K562 (cell line): ENCODE measurements around the gene PHOX2A. TPM values are rescaled to one million over a fixed set of nuclear protein-coding genes. Genes with fewer than 3 reads are reported as not detected.

Source experiments
- BCOR ChIP-seq: fragments of 450-650 bp; IDR thresholded peaks from 2 replicates; pipeline ENCODE4 v1.6.1; 2016
- CAMTA2 ChIP-seq: fragments of 250-450 bp; sonication (Bioruptor Pico); conservative IDR thresholded peaks from 2 replicates; pipeline ENCODE4 v1.5.1; 2022
- CSDE1 ChIP-seq, 2 experiments: fragments of 450-650 bp; IDR thresholded peaks; 2 replicates each; pipeline ENCODE4 v1.6.1; 2016; ENCODE audit warnings: mild to moderate bottlenecking in 1 of 2
- DIDO1 ChIP-seq: fragments of 450-650 bp; IDR thresholded peaks from 2 replicates; pipeline ENCODE4 v1.6.1; 2016; ENCODE audit warnings: low read depth, missing biosample characterization, missing genetic modification characterization
- FOXJ3 ChIP-seq: sonication (generic); formaldehyde crosslinking; IDR thresholded peaks from 2 replicates; pipeline ENCODE4 v1.4.0; 2020; ENCODE audit warnings: mild to moderate bottlenecking, missing genetic modification reagents
- MEF2A ChIP-seq: IDR thresholded peaks from 2 replicates; pipeline ENCODE4 v1.6.1; 2011; ENCODE audit warnings: low read depth, mild to moderate bottlenecking, low read length, moderate library complexity; ENCODE audit not compliant: control insufficient read depth
- MEIS2 ChIP-seq: fragments of 450-650 bp; IDR thresholded peaks from 2 replicates; pipeline ENCODE4 v1.6.1; 2014; ENCODE audit warnings: mild to moderate bottlenecking; ENCODE audit not compliant: partially characterized antibody
- MYC ChIP-seq, 2 experiments: fragments of 250-450 bp in 1 of 2; sonication (Bioruptor Pico) in 1 of 2; IDR thresholded peaks; 2 replicates each; pipeline versions ENCODE4 v1.5.1 to v1.6.1; 2012 to 2021; ENCODE audit warnings: low read depth in 2 of 2, borderline replicate concordance in 1 of 2, improper control_type of control experiment in 1 of 2, low read length in 1 of 2, mild to moderate bottlenecking in 1 of 2, moderate library complexity in 1 of 2
- RFX7 ChIP-seq: fragments of 250-450 bp; sonication (Bioruptor Pico); IDR thresholded peaks from 2 replicates; pipeline ENCODE4 v1.5.1; 2021; ENCODE audit warnings: mild to moderate bottlenecking
- SMAD4 ChIP-seq: fragments of 250-450 bp; sonication (Bioruptor Pico); conservative IDR thresholded peaks from 2 replicates; pipeline ENCODE4 v1.8.0; 2021; ENCODE audit warnings: inconsistent platforms, mild to moderate bottlenecking, moderate library complexity
- SP1 ChIP-seq: sonication (generic); formaldehyde crosslinking; IDR thresholded peaks from 2 replicates; pipeline ENCODE4 v1.8.1; 2022; ENCODE audit warnings: mild to moderate bottlenecking, missing genetic modification reagents
- SPI1 ChIP-seq: IDR thresholded peaks from 2 replicates; pipeline ENCODE4 v1.6.1; 2011; ENCODE audit warnings: low read depth, low read length, control low read depth, borderline replicate concordance
- SRSF7 ChIP-seq: fragments of 200-400 bp; formaldehyde crosslinking; optimal IDR thresholded peaks from 2 replicates; pipeline ENCODE3; 2017; ENCODE audit warnings: mild to moderate bottlenecking, low read depth, low read length
- TEAD1 ChIP-seq, 2 experiments: fragments of 450-650 bp in 1 of 2; sonication (generic) in 1 of 2; formaldehyde crosslinking; IDR thresholded peaks; 2 replicates each; pipeline versions ENCODE4 v1.4.0 to v1.8.0; 2020 to 2022; ENCODE audit warnings: mild to moderate bottlenecking in 2 of 2, missing genetic modification reagents in 1 of 2
- ZNF263 ChIP-seq: sonication (generic); formaldehyde crosslinking; IDR thresholded peaks from 2 replicates; pipeline ENCODE4 v1.8.0; 2022; ENCODE audit warnings: mild to moderate bottlenecking, missing genetic modification reagents, borderline replicate concordance
- ZNF274 ChIP-seq: IDR thresholded peaks from 2 replicates; pipeline ENCODE4 v1.6.1; 2011; ENCODE audit warnings: low read depth, mild to moderate bottlenecking, low read length, moderate library complexity, borderline replicate concordance
- ZNF436 ChIP-seq: fragments of 250-450, 450-650 bp; sonication (Bioruptor Pico); formaldehyde crosslinking; IDR thresholded peaks from 2 replicates; pipeline ENCODE4 v1.7.0; 2020; ENCODE audit warnings: mild to moderate bottlenecking
- ZSCAN29 ChIP-seq: fragments of 450-650 bp; IDR thresholded peaks from 2 replicates; pipeline ENCODE4 v1.6.1; 2017
- polyA plus RNA-seq, 8 experiments: library from polyadenylated mRNA; depleted of rRNA in 4 of 8; stranded (reverse) in 5 of 8; unstranded in 3 of 8; fragments of >200 nt; fragmentation: Nextera tagmentation in 2 of 8; fragmentation: Illumina TruSeq in 1 of 8; extraction: Ambion mirVana in 2 of 8; extraction: Trizol in 1 of 8; gene quantifications; 2 replicates each; pipeline versions ENCODE4 v1.2.1 to v1.2.3, GENCODE V29; 2011 to 2014; ENCODE audit warnings: inconsistent platforms in 1 of 8, missing spikeins in 1 of 8
- total RNA-seq, 7 experiments: library from RNA; depleted of rRNA in 6 of 7; stranded (reverse); fragments of >200 nt in 6 of 7; fragmentation: Illumina TruSeq in 2 of 7; extraction: Trizol in 2 of 7; gene quantifications; 2 replicates each; pipeline versions ENCODE4 v1.2.1 to v1.2.3, GENCODE V29; 2011 to 2021; ENCODE audit warnings: low replicate concordance in 1 of 7
- TF ChIP-seq, protein P1 (sequence below): sonication (generic); formaldehyde crosslinking; IDR thresholded peaks from 2 replicates; pipeline ENCODE4 v1.8.0; 2022; ENCODE audit warnings: mild to moderate bottlenecking, missing genetic modification reagents
- TF ChIP-seq, protein P2 (sequence below), 2 experiments: fragments of 450-650 bp; conservative IDR thresholded peaks; 2 replicates each; pipeline ENCODE4 v1.6.1; 2017; ENCODE audit warnings: mild to moderate bottlenecking in 2 of 2, moderate library complexity in 2 of 2
- TF ChIP-seq, protein P3 (sequence below): fragments of 450-650 bp; IDR thresholded peaks from 2 replicates; pipeline ENCODE4 v1.6.1; 2016; ENCODE audit warnings: mild to moderate bottlenecking

PHOX2A gene
- total and polyA plus RNA-seq, 9 of the 15 experiments (the other 6 are each of a cell fraction or from before 2014, with no cell fraction given): not detected

DNA sequence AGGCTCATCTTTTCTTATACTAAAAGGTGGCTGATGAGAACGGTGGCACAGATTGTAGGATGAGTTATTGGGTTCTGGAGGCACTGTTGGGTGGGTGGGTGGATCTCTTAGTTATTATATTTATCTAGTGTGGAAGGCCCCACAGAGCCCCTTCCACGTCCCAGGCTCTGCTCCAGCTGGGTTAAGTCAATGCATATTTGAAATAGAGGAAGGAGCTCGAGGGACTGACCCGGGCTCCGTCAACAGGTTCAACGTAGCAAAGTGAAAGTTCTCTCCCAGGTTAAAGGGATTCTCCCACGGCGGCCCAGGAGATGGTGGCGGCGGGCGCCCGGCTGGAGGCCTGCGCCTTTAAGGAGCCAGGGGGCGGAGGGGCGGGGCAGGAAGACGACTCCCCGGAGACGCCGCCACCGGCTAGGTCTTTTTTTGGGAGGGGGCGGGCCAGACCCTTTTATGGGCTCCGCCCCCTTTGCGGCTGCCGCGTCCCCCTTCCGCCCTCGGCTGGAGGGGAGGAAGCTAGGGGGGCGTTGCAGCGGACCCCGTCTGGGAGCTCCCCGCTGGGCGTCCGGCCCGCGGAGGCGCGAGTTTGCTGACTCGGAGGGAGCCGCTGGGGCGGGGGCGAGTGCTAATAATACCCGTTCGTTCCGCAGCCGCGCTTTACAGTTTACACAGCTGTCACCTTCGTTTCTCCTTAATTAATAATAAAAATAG is 20.9 kb downstream of the PHOX2A start (continued):
- TF ChIP-seq RFX7 (CRISPR knock-in tag) (no peak), TEAD1 (CRISPR knock-in tag; IDR thresholded peaks at IDR 0.05) (0 out of 4 replicates have a peak, but pooled peaks of 1 of the 2 experiments have one; percentile 9), SMAD4 (peak; percentile 76), ZNF274 (no peak), SRSF7 (no peak), MEF2A (0 out of 2 replicates have a peak, but pooled peaks have one; percentile 9), ZSCAN29 (no peak), ZNF436 (no peak), SPI1 (0 out of 2 replicates have a peak, but pooled peaks have one; percentile 9), SP1 (CRISPR knock-in tag) (peak; percentile 79), MYC (IDR thresholded peaks at IDR 0.05; ENCODE audit: low read depth, low read length) (peak; percentile 40; the same call in 1 of the 2 replicates), MYC (CRISPR knock-in tag; IDR thresholded peaks at IDR 0.05; ENCODE audit: borderline replicate concordance, low read depth) (peak; percentile 60; the same call in 1 of the 2 replicates), ZNF263 (0 out of 2 replicates have a peak, but pooled peaks have one; percentile 28), MEIS2 (peak; percentile 55), FOXJ3 (CRISPR knock-in tag) (no peak), DIDO1 (tag) (no peak), BCOR (no peak), CSDE1 (IDR thresholded peaks at IDR 0.05) (no peak), CAMTA2 (no peak)
- TF ChIP-seq, protein P1, sequence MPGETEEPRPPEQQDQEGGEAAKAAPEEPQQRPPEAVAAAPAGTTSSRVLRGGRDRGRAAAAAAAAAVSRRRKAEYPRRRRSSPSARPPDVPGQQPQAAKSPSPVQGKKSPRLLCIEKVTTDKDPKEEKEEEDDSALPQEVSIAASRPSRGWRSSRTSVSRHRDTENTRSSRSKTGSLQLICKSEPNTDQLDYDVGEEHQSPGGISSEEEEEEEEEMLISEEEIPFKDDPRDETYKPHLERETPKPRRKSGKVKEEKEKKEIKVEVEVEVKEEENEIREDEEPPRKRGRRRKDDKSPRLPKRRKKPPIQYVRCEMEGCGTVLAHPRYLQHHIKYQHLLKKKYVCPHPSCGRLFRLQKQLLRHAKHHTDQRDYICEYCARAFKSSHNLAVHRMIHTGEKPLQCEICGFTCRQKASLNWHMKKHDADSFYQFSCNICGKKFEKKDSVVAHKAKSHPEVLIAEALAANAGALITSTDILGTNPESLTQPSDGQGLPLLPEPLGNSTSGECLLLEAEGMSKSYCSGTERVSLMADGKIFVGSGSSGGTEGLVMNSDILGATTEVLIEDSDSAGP (CRISPR knock-in tag): peak; percentile 94
- TF ChIP-seq, protein P2, sequence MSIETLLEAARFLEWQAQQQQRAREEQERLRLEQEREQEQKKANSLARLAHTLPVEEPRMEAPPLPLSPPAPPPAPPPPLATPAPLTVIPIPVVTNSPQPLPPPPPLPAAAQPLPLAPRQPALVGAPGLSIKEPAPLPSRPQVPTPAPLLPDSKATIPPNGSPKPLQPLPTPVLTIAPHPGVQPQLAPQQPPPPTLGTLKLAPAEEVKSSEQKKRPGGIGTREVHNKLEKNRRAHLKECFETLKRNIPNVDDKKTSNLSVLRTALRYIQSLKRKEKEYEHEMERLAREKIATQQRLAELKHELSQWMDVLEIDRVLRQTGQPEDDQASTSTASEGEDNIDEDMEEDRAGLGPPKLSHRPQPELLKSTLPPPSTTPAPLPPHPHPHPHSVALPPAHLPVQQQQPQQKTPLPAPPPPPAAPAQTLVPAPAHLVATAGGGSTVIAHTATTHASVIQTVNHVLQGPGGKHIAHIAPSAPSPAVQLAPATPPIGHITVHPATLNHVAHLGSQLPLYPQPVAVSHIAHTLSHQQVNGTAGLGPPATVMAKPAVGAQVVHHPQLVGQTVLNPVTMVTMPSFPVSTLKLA (conservative IDR thresholded peaks at IDR 0.05): peak; percentile 32 to 66; a peak in 2 of 4 replicates
- TF ChIP-seq, protein P3, sequence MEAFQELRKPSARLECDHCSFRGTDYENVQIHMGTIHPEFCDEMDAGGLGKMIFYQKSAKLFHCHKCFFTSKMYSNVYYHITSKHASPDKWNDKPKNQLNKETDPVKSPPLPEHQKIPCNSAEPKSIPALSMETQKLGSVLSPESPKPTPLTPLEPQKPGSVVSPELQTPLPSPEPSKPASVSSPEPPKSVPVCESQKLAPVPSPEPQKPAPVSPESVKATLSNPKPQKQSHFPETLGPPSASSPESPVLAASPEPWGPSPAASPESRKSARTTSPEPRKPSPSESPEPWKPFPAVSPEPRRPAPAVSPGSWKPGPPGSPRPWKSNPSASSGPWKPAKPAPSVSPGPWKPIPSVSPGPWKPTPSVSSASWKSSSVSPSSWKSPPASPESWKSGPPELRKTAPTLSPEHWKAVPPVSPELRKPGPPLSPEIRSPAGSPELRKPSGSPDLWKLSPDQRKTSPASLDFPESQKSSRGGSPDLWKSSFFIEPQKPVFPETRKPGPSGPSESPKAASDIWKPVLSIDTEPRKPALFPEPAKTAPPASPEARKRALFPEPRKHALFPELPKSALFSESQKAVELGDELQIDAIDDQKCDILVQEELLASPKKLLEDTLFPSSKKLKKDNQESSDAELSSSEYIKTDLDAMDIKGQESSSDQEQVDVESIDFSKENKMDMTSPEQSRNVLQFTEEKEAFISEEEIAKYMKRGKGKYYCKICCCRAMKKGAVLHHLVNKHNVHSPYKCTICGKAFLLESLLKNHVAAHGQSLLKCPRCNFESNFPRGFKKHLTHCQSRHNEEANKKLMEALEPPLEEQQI: no peak
